GM18526 (cell line): ENCODE data around the gene OR5H15.

ENCODE experiments used
- POLR2A ChIP-seq: IDR thresholded peaks from 3 replicates; pipeline ENCODE4 v1.6.1; 2011; ENCODE audit not compliant: insufficient read length; ENCODE audit errors: extremely low read depth

The OR5H15 gene

DNA sequence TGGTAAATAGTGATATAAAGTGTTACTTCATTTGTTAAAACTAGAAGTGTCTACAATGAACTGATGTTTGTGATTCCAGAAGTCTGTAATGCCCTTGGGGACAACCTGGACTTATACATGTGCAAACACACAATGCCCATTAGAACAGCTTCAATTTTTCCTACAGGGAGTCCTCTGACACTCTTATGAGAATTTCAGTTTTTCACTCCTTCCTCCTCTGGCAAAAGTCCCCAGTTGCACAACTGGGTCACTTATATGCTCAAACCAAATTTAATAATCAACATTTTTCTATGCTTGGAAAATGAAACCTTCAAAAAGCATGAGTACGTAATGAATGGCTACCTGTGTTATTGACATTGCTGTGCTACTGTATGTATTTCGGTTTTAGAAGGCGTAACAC lies at the start of gene OR5H15:
Gene OR5H15 (plus strand): TSS at position 301 of the 400 bp plus-strand sequence. CDS start 2,004 bp downstream, outside the sequence.
- TF ChIP-seq POLR2A = no peak

DNA sequence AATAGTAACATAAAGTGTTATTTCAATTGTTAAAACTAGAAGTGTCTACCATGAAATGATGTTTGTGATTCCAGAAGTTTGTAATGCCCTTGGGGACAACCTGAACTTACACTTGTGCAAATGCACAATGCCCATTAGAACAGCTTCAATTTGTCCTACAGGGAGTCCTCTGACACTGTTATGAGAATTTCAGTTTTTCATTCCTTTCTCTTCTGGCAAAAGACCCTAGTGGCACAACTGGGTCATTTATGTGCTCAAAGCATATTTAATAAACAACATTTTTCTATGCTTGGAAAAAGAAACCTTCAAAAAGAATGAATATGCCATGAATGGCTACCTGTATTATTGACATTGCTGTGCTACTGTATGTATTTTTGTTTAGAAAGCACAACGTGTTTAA lies 36.1 kb upstream of the OR5H15 start, which contains the start of gene OR5H1:
Gene OR5H1 (plus strand): TSS at position 301 of the 400 bp plus-strand sequence. CDS start 1,977 bp downstream, outside the sequence.
- TF ChIP-seq POLR2A = no peak

DNA sequence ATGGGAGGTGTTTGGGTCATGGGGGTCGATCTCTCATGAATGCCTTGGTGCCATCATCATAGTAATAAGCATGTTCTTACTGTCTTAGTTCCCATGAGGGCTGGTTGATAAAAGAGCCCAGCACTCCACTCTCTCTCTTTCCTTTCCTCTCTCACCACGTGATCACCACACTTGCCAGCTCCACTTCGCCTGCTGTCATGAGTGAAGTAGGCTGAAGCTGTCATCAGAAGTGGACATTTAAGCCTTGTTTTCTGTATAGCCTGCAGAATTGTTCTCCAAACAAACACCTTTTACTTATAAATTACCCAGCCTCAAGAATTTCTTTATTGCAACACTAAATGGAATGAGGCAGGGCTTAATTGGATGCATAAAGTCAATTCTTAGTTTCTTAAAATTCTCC lies 29.9 kb upstream of the OR5H15 start:
- TF ChIP-seq POLR2A = no peak

DNA sequence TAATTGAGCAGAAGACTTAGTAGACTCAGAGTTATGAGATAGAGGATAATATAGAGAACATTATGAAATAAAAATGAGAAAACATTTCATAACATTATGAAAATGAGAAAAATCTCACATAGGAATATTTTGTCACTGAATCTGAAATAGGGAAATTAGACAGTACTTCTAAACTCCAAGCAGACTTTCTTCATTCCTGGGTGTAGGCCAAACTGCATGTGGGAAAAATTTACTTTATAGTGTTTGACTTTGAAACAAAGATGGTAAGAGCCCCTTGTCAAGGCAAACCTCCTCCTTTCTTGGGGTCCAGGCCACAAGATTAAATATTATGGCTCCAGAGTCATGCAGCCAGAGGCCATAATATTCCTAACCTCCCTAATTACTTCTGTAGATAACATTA lies 26.0 kb upstream of the OR5H15 start:
- TF ChIP-seq POLR2A = no peak

DNA sequence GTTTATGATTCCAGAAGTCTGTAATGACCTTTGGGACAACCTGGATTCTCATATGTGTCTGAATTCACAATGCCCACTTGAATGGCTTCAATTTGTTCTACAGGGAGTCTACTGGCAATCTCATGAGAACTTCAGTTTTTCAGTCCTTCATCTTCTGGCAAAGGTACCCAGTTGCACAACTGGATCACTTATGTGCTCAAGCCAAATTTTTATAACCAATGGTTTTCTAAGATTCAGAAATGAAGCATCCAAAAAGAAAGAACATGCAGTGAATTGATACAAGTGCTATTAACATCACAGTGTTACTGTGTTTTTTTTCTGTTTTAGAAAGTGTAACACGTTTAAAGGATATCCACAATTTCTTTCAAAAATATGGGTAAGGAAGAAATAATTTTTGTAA lies 19.3 kb upstream of the OR5H15 start, which contains the start of gene OR5H14:
Gene OR5H14 (plus strand): TSS at position 301 of the 400 bp plus-strand sequence. CDS start 1,907 bp downstream, outside the sequence.
- no peak for TF ChIP-seq POLR2A

DNA sequence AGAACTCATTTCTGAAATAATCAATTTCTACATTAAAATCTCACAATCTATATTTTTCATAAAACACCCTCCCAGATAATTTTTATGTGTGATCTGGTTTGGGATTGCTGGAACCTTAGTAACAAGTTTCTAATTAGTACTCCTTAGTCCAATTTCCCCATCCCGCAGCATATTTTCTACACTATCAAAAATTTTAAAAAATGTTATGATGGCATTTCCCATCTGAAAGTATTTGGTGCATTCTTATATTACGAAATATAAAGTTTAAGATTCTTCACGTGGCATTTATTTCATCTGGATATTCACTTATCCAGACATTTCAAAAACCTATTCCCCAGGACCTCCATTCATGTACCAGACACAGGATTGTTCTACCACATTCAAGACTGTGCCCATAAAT lies 17.7 kb upstream of the OR5H15 start:
- no peak for TF ChIP-seq POLR2A

DNA sequence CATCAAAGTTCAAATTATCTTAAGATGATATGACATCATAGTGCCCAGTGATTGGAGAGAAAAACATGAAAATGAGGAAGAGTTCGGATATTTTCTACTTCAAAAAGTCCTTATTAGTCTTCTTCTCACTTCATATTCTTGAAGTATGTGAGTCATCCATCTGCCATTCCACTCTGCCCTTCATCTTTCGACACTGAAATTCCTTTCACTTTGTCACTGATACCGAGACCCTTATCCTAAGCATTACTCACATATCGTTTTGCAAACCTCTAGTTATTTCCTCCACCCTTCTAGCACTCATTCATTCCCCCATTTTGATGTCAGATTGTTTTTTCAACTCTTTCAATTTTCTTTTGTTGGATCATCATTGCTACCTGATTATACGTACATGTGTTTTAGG lies 15.3 kb upstream of the OR5H15 start:
- no peak for TF ChIP-seq POLR2A

DNA sequence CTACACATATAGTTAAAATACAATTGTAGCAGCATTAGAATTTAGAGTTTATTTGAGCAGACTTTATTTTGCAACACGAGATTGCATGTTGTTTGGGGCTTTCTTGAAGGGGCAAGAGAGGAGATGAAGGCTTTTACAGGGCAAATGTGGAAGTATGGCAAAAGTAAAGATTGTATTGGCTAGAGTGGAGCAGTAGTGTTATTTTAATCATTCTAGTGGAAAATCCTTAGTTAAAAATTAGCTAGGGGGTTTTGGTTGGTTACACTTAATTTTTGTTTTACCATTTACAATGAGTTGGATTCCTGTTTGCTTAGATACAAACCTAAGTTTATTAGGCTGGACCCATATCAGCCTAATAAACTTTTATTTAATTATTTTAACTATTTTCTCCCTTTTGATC lies 4.6 kb downstream of the OR5H15 start:
- TF ChIP-seq POLR2A = no peak

DNA sequence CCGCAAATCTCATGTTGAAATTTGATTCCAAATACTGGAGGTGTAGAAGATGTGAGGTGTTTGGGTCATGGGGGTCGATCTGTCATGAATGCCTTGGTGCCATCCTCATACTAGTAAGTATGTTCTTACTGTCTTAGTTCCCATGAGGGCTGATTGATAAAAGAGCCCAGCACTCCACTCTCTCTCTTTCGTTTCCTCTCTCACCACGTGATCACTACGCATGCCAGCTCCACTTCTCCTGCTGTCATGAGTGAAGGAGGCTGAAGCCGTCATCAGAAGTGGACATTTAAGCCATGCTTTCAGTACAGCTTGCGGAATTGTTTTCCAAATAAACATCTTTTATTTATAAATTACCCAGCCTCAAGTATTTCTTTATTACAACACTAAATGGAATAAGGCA lies 6.1 kb downstream of the OR5H15 start:
- no peak for TF ChIP-seq POLR2A

DNA sequence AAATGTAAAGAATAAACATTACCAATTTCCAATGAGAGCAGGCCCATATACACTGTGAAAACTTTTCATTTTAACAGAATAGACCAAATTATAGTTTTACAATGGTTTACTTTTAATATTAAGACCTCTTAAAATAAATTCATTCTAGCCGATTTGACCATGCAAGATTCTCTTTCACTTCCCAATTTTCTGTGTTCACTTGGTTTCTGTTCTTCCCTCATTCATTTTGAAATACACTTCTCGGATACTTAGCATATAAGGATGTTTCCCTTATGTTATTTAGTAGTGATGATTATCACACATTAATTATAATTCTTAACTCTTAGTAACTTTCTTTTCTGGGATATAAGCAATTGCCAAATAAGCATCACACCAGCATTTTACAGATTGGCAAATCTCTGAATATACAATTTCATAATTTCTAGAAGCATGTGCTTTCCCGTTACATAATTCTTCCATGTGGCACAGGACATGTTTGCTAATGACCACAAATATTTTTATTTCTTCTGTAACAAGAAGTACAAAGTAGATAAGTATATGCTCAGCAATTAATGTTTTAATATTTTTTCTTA lies 13.9 kb downstream of the OR5H15 start:
- TF ChIP-seq POLR2A = no peak

DNA sequence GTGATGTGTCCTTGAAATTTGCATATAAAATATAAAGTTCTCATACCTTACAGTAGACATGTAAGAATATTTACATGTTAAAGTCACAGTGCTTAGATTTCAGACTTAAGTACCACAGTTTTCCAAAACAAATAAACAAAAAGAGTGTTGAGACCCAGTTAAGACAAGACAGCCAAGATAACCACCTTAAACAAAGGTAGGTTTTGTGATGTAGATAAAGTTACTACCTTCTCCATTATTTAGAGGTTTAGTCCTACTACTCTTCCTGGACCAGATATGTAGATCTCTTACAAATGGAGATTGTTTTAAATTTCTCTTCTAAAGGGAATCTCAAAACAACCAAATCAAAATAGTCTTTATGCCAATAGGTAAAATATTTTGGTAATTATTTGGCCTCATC lies 15.7 kb downstream of the OR5H15 start:
- no peak for TF ChIP-seq POLR2A

DNA sequence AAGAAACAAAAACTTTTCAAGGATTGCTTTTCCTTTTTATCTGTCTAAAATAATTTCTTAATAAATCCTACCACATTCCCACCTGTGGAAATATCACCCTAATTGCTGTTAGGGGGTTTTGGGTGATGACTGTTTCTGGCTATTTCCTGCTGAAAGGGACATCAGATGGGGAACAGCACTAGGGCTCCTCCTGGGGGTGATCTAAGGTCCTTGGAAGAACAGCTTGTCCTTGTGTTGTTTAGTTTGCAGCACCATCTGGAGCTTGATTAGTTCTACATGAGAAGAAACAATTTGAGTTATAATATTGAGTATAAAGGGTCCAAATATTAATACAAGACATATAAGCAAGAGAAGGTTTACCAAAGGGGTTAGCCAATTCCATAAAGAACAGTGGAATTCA lies 18.7 kb downstream of the OR5H15 start:
- TF ChIP-seq POLR2A = no peak

DNA sequence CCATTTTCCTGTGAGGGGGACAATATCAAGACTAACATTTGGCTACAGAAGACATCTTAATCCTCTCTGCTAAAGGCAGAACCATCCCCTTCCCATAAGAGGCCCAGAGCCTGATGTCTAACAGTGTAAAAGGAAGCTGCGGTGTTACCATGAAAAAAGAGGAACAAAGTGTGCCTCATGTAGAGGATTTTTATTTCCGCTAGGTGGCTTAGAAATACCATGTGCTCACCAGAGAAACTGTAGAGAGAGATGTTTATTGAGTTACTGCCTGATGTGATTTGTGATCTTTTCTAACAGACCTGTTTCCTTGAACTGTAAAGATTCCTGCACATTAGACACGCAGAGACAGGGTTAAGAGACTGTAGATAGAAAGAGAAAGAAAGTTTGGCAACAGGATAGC lies 22.0 kb downstream of the OR5H15 start:
- no peak for TF ChIP-seq POLR2A

DNA sequence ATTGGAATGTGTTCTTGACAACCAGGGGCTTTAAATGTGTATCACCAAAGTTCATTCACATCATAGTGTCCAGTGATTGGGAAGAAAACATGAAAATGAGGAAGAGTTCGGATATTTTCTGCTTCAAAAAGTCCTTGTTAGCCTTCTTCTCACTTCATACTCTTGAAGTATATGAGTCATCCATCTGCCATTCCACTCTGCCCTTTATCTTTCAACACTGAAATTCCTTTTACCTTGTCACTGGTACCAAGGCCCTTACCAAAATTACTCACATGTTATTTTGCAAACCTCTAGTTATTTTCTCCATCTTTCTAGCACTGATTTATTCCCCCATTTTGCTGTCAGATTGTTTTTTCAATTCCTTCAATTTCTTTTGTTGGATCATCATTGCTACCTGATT lies 32.5 kb downstream of the OR5H15 start:
- TF ChIP-seq POLR2A = no peak

DNA sequence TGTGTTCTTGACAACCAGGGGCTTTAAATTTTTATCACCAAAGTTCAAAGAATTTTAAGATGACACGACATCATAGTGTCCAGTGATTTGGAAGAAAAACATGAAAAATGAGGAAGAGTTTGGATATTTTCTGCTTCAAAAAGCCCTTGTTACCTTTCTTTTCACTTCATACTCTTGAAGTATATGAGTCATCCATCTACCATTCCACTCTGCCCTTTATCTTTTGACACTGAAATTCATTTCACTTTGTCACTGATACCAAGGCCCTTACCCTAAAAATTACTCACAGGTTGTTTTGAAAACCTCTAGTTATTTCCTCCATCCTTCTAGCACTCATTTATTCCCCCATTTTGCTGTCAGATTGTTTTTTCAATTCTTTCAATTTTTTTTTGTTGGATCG lies 42.7 kb downstream of the OR5H15 start:
- no peak for TF ChIP-seq POLR2A

DNA sequence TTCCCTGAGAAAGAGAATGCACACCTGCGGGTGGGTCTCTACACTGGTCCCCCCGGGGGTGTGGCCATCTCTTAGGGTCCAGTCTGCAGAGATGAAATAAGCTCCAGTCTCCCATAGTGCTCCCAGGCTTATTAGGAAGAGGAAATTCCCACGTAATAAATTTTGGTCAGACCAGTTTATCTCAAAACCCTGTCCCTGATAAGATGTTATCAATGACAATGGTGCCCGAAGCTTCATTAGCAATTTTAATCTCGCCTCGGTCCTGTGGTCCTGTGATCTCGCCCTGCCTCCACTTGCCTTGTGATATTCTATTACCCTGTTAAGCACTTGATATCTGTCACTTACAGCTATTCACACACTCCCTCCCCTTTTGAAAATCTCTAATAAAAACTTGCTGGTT lies 46.8 kb downstream of the OR5H15 start:
- TF ChIP-seq POLR2A = no peak

DNA sequence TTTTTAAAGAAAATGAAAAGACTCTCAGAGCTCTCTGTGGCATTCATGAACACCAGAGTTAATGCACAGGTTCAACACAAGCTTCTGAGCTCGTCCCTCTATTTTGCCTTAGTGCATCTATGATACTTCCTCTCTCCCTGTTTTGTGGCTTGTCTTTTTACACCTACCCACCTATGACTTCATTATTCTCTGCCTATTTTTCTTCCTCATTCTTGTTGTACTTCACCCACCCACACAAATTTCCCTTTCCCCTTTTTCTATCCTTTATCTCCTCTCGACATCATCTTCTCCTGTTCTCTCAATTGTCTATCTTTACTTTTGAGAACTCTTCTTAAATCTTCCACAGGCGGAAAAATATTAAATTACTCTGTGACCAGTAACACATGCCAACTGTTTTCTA lies 48.6 kb downstream of the OR5H15 start:
- TF ChIP-seq POLR2A = no peak
